ENCODE results near the gene LRRC10. TPM values are rescaled to one million over a fixed set of nuclear protein-coding genes. Genes with fewer than 3 reads are reported as not detected.

LRRC10 gene
- total and polyA plus RNA-seq, 10 of the 15 experiments (the other 5 are each of a cell fraction or from before 2014, with no cell fraction given) = not detected

- TF ChIP-seq EZH2 (IDR thresholded peaks at IDR 0.05; ENCODE audit: borderline replicate concordance, control insufficient read depth, low read depth, low read length) (no peak), MYC (IDR thresholded peaks at IDR 0.05; ENCODE audit: insufficient read depth, insufficient read length, insufficient replicate concordance, low read length, severe bottlenecking) (no peak), MTA3 (IDR thresholded peaks at IDR 0.05; ENCODE audit: borderline replicate concordance, low read length) (no peak), IKZF2 (IDR thresholded peaks at IDR 0.05) (no peak)
Measured at GRCh38 chr12:69595689-69596088, 15.0 kb downstream of the LRRC10 start (continued).

- H3K4me2 ChIP-seq (ENCODE audit: control insufficient read depth, insufficient read depth) = no peak overlapping the region
- DNase-seq (ENCODE audit: low read depth, low spot score) = no peak
- no peak overlapping the region for H3K27ac ChIP-seq (ENCODE audit: control insufficient read depth, insufficient read depth)
- SMC1A ChIA-PET (ENCODE audit: uncharacterized antibody, unreplicated experiment) = interaction anchor here (1.2 kb wide), 1 partner anchor 18 kb away, joined by 4 read pairs; no protein-coding TSS in a partner anchor
- RAD21 ChIA-PET (ENCODE audit: unreplicated experiment) = no interaction called here
- no peaks in the 10 kb centered on the region for H3K9me3 ChIP-seq (replicated peaks; ENCODE audit: control insufficient read depth, insufficient read depth, low read length)
- H3K27me3 ChIP-seq (replicated peaks in 1 of 2; ENCODE audit: control insufficient read depth in 2 of 2, insufficient read depth in 2 of 2, low read length in 1 of 2) = no peaks in the 10 kb centered on the region
- no peak overlapping the region for H3K4me3 ChIP-seq
- in situ Hi-C loops (cut with MboI) (no loop called here), intact Hi-C loops (cut with micrococcal nuclease; ENCODE audit: unreplicated experiment) (loop anchor here (5.0 kb wide), 1 partner anchor 232 kb away; the partner anchor contains the start of gene YEATS4)
- BruUV-seq (replicated peaks) = no TSS peak
- POLR2A ChIA-PET = interaction anchor here (0.7 to 1.3 kb wide), 2 partner anchors 9 to 11 kb away, joined by 4 to 5 read pairs; no protein-coding TSS in a partner anchor
- 92% methylated on average over 2 of the region's 2 CpGs for WGBS (ENCODE audit: insufficient coverage, insufficient replicate concordance, low lambda C conversion rate, missing lambda C conversion rate)
- ATAC-seq = no peak
- peaks cover 4% of the 10 kb centered on the region; the same call in 1 of the 2 replicates for H3K4me1 ChIP-seq (ENCODE audit: control insufficient read depth, insufficient read depth, low read length)
- H2AFZ ChIP-seq (ENCODE audit: control insufficient read depth, low read depth, low read length) = no peak overlapping the region
- H3K36me3 ChIP-seq (ENCODE audit: control insufficient read depth in 2 of 2, insufficient read depth in 2 of 2, low read length in 1 of 2) = peaks cover 6 to 43% of the 10 kb centered on the region in 2 experiments
- H3K79me2 ChIP-seq (ENCODE audit: control insufficient read depth, insufficient read depth, low read length) = peaks cover 27% of the 10 kb centered on the region
- no peak overlapping the region for H3K9ac ChIP-seq (ENCODE audit: control insufficient read depth, insufficient read depth, low read length)
- CTCF ChIA-PET = interaction anchor here (1.2 to 1.5 kb wide), 3 partner anchors 18 to 231 kb away, joined by 3 to 5 read pairs (median 4); no protein-coding TSS in a partner anchor
- no peak for FAIRE-seq
- TF ChIP-seq HCFC1 (IDR thresholded peaks at IDR 0.05; ENCODE audit: low read length) (no peak), HDAC6 (IDR thresholded peaks at IDR 0.05; ENCODE audit: unreplicated experiment) (no peak), CEBPB (IDR thresholded peaks at IDR 0.05; ENCODE audit: borderline replicate concordance in 1 of 2, low read depth in 2 of 2, low read length in 2 of 2) (no peak), RCOR1 (conservative IDR thresholded peaks at IDR 0.05; ENCODE audit: low read depth, low read length) (no peak), LARP7 (IDR thresholded peaks at IDR 0.05) (no peak), NR2C1 (IDR thresholded peaks at IDR 0.05) (no peak)
- no peaks in the 10 kb centered on the region for H4K20me1 ChIP-seq (ENCODE audit: control insufficient read depth, insufficient read depth)
Measured at GRCh38 chr12:69589082-69589481, 21.6 kb downstream of the LRRC10 start.

All from GM12878 (cell line).